Stomach (tissue), 4 donors: ENCODE measurements around the gene UNC5A.

Experiments used
- CTCF ChIP-seq, 7 experiments: fragments of 450-650 bp in 4 of 7; fragments of 200-600 bp in 3 of 7; sonication (generic) in 3 of 7; IDR thresholded peaks; one replicate each; pipeline ENCODE4 v1.5.1; 2016 to 2019; ENCODE audit warnings: antibody characterized with exemption in 7 of 7, control low read depth in 2 of 7, mild to moderate bottlenecking in 1 of 7
- POLR2AphosphoS5 ChIP-seq, 3 donors: sonication (generic); formaldehyde crosslinking; IDR thresholded peaks; one replicate each; pipeline ENCODE4 v1.6.1; 2016; ENCODE audit warnings: antibody characterized with exemption in 3 of 3

GRCh38 chr5:176832162-176832561 lies 21.8 kb downstream of the UNC5A start:
- TF ChIP-seq POLR2AphosphoS5 (IDR thresholded peaks at IDR 0.05): no peak
- no peak for TF ChIP-seq CTCF (IDR thresholded peaks at IDR 0.05)
